Left renal pelvis (tissue), 4 donors: ENCODE results near the gene TPPP3. TPM values are rescaled to one million over a fixed set of nuclear protein-coding genes. Genes with fewer than 3 reads are reported as not detected.

Experiments used
- DNase-seq, 4 donors: peaks; one replicate each; pipeline ENCODE4 v3.0.0-alpha.2; 2013; ENCODE audit warnings: low read depth in 4 of 4, low spot score in 3 of 4
- polyA plus RNA-seq, 4 donors: library from polyadenylated mRNA; unstranded; fragments of 120-200 nt; gene quantifications; one replicate each; pipeline ENCODE4 v1.2.1, GENCODE V29; 2013; ENCODE audit not compliant: insufficient read length in 4 of 4

TPPP3 gene
- polyA plus RNA-seq, result 10 to 100 TPM; 44.8 to 63.4 (median 53.2) TPM

GRCh38 chr16:67393111-67393787 lies at the start of gene TPPP3:
Gene TPPP3, minus strand, starts transcription at chr16:67393498. Its CDS starts 2,387 bp downstream, at chr16:67391111.
- DNase-seq, result peak in 1 of 4 donors; percentile 79

- no peak for DNase-seq
Observed at GRCh38 chr16:67442581-67443255, 49.4 kb upstream of the TPPP3 start.

- no peak for DNase-seq
Observed at GRCh38 chr16:67441907-67442306, 48.6 kb upstream of the TPPP3 start.

GRCh38 chr16:67441271-67441753 lies 48.0 kb upstream of the TPPP3 start:
- peak in 1 of 4 donors; percentile 40 for DNase-seq

- DNase-seq, result no peak
Observed at GRCh38 chr16:67438824-67439393, 45.6 kb upstream of the TPPP3 start.

GRCh38 chr16:67438098-67438791 lies 44.9 kb upstream of the TPPP3 start:
- DNase-seq, result no peak

- no peak for DNase-seq
Observed at GRCh38 chr16:67437513-67437912, 44.2 kb upstream of the TPPP3 start.

GRCh38 chr16:67436640-67437193 lies 43.4 kb upstream of the TPPP3 start:
- DNase-seq, result no peak

- no peak for DNase-seq
Observed at GRCh38 chr16:67435758-67436164, 42.5 kb upstream of the TPPP3 start.

- DNase-seq, result no peak
Observed at GRCh38 chr16:67433131-67433719, 39.9 kb upstream of the TPPP3 start.

- DNase-seq, result no peak
Observed at GRCh38 chr16:67432506-67432890, 39.2 kb upstream of the TPPP3 start.

GRCh38 chr16:67431775-67432505 lies 38.6 kb upstream of the TPPP3 start:
- no peak for DNase-seq

- DNase-seq, result no peak
Observed at GRCh38 chr16:67430977-67431774, 37.9 kb upstream of the TPPP3 start, which contains the start of gene HSD11B2. Gene HSD11B2, plus strand, starts transcription at chr16:67431121. Its CDS starts 128 bp downstream, at chr16:67431249.

GRCh38 chr16:67430504-67430976 lies 37.2 kb upstream of the TPPP3 start:
- DNase-seq, result no peak

- DNase-seq, result no peak
Observed at GRCh38 chr16:67429799-67430503, 36.7 kb upstream of the TPPP3 start.

- DNase-seq, result no peak
Observed at GRCh38 chr16:67429053-67429798, 35.9 kb upstream of the TPPP3 start.

GRCh38 chr16:67428146-67428731 lies 34.9 kb upstream of the TPPP3 start:
- DNase-seq, result no peak
